Measurements from ENCODE around the gene AHR.
"Not testable (repeated sequence)": the region's sequence is repeated elsewhere in the genome, so short reads cannot be mapped to it uniquely, and the experiment has no call there.

Gene AHR

DNA sequence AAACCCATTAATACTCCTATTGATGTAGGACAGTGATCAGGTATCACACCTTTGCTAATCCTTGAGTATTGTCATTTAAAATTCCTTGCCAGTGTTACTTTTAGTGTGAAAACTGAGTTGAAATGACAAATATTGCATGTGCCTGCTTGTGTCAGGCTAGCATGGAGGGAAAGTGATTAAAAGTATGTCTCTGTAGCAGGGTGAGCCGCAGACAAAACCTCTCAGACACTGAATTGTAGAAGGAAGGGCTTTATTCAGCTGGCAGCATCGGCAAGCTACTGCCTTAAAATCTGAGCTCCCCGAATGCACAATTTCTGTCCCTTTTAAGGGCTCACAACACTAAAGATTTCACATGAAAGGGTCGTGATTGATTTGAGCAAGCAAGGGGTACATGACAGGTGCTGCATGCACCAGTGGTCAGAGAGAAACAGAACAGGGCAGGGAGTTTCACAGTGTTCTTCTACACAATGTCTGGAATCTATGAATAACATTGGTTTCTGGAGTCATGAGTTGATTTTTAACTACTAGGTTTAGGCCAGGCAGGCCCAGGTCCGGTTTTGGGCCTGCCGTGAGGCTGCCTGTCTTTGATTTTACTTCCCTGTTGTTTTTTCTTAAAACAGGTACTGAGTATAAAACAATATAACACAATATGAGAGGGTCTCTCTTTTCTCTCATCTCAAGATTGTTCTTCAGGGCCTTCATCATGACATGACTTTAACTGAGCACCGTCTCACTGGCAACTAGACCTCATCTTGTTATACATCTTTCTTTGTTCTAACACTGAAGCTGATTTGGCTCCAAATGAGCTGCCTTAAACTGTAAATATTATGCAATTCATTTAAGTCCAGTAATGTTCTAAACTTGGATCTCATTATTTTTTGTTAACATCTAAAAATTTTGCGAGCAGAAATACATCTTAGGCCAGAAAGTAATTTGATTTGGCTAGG is 84.2 kb downstream of the AHR start:
- not testable (repeated sequence) for DNase-seq

DNA sequence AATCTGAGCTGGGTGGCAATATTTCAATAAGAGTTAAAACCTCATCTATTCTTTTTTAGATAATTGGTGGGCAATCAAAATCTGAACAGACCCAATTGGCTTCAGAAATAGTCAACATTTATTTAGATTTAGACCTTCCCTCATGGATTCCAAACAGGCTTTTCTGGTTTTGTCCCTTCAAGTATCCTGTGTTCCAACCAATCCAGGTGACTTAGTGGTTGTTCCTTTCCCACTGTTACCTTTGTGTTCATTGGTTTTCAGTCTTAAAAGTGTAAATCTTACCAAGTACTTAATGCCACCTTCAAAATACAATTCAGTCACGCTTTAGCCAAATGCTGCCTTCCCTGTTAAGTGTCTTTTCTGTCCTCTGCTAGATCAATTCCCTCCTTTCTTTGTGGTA is 85.9 kb downstream of the AHR start:
- no peak for DNase-seq

DNA sequence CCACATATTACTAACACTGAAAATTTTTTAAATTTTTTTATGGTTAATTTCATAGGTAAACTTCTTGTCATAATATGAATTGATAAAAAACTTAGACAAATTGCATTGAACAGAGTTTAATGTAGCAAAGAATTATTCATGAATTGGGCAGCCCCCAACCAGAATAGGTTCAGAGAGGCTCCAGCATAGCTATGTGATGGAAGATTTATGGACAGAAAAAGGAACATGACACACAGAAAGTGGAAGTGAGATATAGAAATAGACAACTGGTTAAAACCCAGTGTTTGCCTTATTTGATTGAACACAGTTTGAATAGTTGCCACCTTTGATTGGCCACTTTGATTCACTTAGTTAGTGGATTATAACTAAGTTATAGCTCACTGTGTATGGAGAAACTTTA is 87.2 kb downstream of the AHR start:
- no peak for DNase-seq

DNA sequence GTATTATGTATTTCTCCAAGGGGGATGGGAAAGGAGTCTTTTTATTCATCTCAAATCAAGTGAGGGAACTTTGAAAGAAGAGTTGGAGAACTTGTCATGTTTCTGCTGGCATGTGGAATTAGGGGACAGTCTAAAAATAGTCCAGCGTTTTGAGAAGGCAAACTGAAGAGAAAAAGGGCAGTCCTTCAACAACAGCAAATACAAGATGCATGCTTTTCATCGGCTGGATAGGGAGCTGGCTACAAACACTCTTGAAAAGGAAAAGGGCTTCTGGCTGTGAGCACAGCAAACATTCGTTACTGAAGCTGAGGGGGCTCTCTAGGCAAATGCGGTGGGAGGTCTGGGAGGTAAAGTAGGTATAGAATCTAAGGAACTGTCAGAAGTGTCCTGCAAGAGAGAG is 91.9 kb downstream of the AHR start:
- no peak for DNase-seq

DNA sequence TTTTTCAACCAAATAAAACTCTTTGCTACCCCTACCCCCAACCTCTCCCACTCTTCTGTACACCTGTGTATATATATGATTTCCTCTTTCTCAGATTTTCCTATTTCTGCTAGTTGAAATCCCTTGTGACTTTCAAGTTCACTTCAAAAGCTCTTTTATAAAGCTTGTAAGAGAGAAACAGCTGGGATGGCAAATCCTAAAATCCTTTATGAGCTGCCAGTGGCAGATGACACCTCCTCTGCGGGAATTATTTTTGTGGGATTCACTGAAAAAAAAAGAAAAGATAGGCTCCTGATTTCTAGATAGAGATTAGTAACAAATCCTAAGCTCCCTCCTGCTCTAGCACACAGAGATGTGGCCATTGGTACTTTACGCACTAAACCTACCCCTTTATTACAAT is 92.9 kb downstream of the AHR start:
- no peak for DNase-seq

DNA sequence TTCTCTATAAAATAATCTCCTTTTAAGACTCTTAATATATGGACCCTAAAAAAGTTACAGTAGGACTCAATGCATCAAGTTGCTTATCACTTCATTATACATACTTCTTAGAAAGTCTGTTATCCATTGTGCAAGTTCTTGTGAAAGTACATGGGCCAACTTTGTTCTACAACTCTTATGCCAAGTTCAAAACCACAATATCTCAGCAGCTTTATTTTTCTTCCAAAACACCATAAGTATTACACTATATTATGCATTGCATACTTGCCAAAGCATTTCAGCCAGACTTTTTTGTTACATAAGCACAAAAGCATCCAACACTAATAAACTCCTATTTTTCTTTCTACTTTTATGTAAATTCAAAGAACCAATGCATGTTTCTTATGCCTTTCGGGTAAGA is 94.4 kb downstream of the AHR start:
- no peak for DNase-seq

DNA sequence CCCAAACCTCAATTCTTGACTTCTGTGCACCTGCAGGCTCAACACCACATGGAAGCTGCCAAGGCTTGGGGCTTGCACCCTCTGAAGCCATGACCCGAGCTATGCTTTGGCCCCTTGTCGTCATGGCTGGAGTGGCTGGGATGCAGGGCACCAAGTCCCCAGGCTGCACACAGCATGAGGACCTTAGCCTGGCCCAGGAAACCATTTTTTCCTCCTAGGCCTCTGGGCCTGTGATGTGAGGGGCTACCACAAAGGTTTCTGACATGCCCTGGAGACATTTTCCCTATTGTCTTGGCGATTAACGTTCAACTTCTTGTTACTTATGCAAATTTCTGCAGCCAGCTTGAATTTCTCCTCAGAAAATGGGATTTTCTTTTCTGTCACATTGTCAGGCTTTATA is 96.1 kb downstream of the AHR start:
- not testable (repeated sequence) for DNase-seq
